Activated naive CD4-positive, alpha-beta T cell treated with anti-CD3 and anti-CD28 coated beads, Interleukin-2, amount 50 U/mL, for 72 hours (primary cell): Measurements from ENCODE around the gene ADAM12. TPM values are rescaled to one million over a fixed set of nuclear protein-coding genes. Genes with fewer than 3 reads are reported as not detected.

ENCODE experiments used
- ATAC-seq, 2 donors: fragments of 150-1000 bp; cut with Tn5 transposase; 2 replicates each; pipeline ENCODE4 v1.10.0; 2021; ENCODE audit warnings: mild to moderate bottlenecking in 2 of 2, moderate library complexity in 2 of 2
- DNase-seq, 2 donors: peaks; one replicate each; pipeline ENCODE4 v3.0.0; 2021 to 2022; ENCODE audit warnings: low spot score in 2 of 2
- H3K27ac Mint-ChIP-seq, 2 donors: one replicate each; pipeline ENCODE4 v1.8.0; 2022; ENCODE audit warnings: mild to moderate bottlenecking in 2 of 2, mixed read lengths in 2 of 2
- H3K36me3 Mint-ChIP-seq, 2 donors: one replicate each; pipeline ENCODE4 v1.8.0; 2022; ENCODE audit warnings: mixed read lengths in 2 of 2
- H3K9me3 Mint-ChIP-seq, 2 donors: one replicate each; pipeline ENCODE4 v1.8.0; 2022; ENCODE audit warnings: mixed read lengths in 2 of 2
- total RNA-seq, 2 donors: library from RNA; stranded (reverse); gene quantifications; one replicate each; pipeline ENCODE4 v1.2.3, GENCODE V29; 2022

The ADAM12 gene
- total RNA-seq, 2 donors from 2014 or later = 0.32 to 1.2 TPM

GRCh38 chr10:126409821-126410220 lies 21.5 kb upstream of the ADAM12 start:
- Mint-ChIP-seq H3K27ac (no peak overlapping the region), H3K9me3 (no peaks in the 10 kb centered on the region), H3K36me3 (no peaks in the 10 kb centered on the region)
- ATAC-seq (no peak), DNase-seq (no peak)

GRCh38 chr10:126408953-126409641 lies 20.8 kb upstream of the ADAM12 start:
- H3K36me3 Mint-ChIP-seq = no peaks in the 10 kb centered on the region
- H3K9me3 Mint-ChIP-seq = no peaks in the 10 kb centered on the region
- DNase-seq (no peak), ATAC-seq (no peak)
- H3K27ac Mint-ChIP-seq = no peak overlapping the region

- Mint-ChIP-seq H3K27ac (no peak overlapping the region), H3K9me3 (no peaks in the 10 kb centered on the region), H3K36me3 (no peaks in the 10 kb centered on the region)
- ATAC-seq = no peak
- DNase-seq = no peak
Observed at GRCh38 chr10:126407831-126408230, 19.6 kb upstream of the ADAM12 start.

- H3K27ac Mint-ChIP-seq = no peak overlapping the region
- no peaks in the 10 kb centered on the region for H3K36me3 Mint-ChIP-seq
- no peaks in the 10 kb centered on the region for H3K9me3 Mint-ChIP-seq
- DNase-seq (no peak), ATAC-seq (no peak)
Observed at GRCh38 chr10:126405239-126405775, 17.0 kb upstream of the ADAM12 start.

GRCh38 chr10:126402721-126403695 lies 14.7 kb upstream of the ADAM12 start:
- Mint-ChIP-seq H3K9me3 (no peaks in the 10 kb centered on the region), H3K27ac (no peak overlapping the region), H3K36me3 (no peaks in the 10 kb centered on the region)
- no peak for ATAC-seq
- no peak for DNase-seq

GRCh38 chr10:126400641-126401040 lies 12.4 kb upstream of the ADAM12 start:
- no peak for ATAC-seq
- H3K36me3 Mint-ChIP-seq = no peaks in the 10 kb centered on the region
- no peak overlapping the region for H3K27ac Mint-ChIP-seq
- peaks cover 3% of the 10 kb centered on the region in 2 donors for H3K9me3 Mint-ChIP-seq
- no peak for DNase-seq

- Mint-ChIP-seq H3K36me3 (no peaks in the 10 kb centered on the region), H3K27ac (no peak overlapping the region), H3K9me3 (peaks cover 3 to 11% of the 10 kb centered on the region in 2 donors)
- ATAC-seq (no peak), DNase-seq (no peak)
Observed at GRCh38 chr10:126398924-126399323, 10.6 kb upstream of the ADAM12 start.

GRCh38 chr10:126398383-126398743 lies 10.1 kb upstream of the ADAM12 start:
- Mint-ChIP-seq H3K9me3 (peaks cover 3 to 11% of the 10 kb centered on the region in 2 donors), H3K36me3 (no peaks in the 10 kb centered on the region), H3K27ac (no peak overlapping the region)
- no peak for DNase-seq
- ATAC-seq = no peak

- Mint-ChIP-seq H3K9me3 (peaks cover 3 to 11% of the 10 kb centered on the region in 2 donors), H3K27ac (no peak overlapping the region), H3K36me3 (no peaks in the 10 kb centered on the region)
- no peak for DNase-seq
- ATAC-seq = no peak
Observed at GRCh38 chr10:126397640-126398382, 9.5 kb upstream of the ADAM12 start.

- ATAC-seq (no peak), DNase-seq (no peak)
- no peak overlapping the region for H3K27ac Mint-ChIP-seq
- peaks cover 3 to 11% of the 10 kb centered on the region in 2 donors for H3K9me3 Mint-ChIP-seq
- H3K36me3 Mint-ChIP-seq = no peaks in the 10 kb centered on the region
Observed at GRCh38 chr10:126397156-126397555, 8.9 kb upstream of the ADAM12 start.

GRCh38 chr10:126394948-126395347 lies 6.7 kb upstream of the ADAM12 start:
- DNase-seq (no peak), ATAC-seq (no peak)
- Mint-ChIP-seq H3K36me3 (no peaks in the 10 kb centered on the region), H3K27ac (no peak overlapping the region), H3K9me3 (peaks cover 3 to 11% of the 10 kb centered on the region in 2 donors)

GRCh38 chr10:126393076-126393475 lies 4.8 kb upstream of the ADAM12 start:
- Mint-ChIP-seq H3K36me3 (no peaks in the 10 kb centered on the region), H3K27ac (no peak overlapping the region), H3K9me3 (peaks cover 3 to 11% of the 10 kb centered on the region in 2 donors)
- no peak for ATAC-seq
- DNase-seq = no peak

- no peak for ATAC-seq
- no peak for DNase-seq
- no peak overlapping the region for H3K27ac Mint-ChIP-seq
Observed at GRCh38 chr10:126392469-126392868, 4.2 kb upstream of the ADAM12 start.

GRCh38 chr10:126392068-126392467 lies 3.8 kb upstream of the ADAM12 start:
- Mint-ChIP-seq H3K9me3 (peaks cover 6 to 13% of the 10 kb centered on the region in 2 donors), H3K27ac (no peak overlapping the region), H3K36me3 (peaks cover 4% of the 10 kb centered on the region in 2 donors)
- ATAC-seq (no peak), DNase-seq (no peak)

More at GRCh38 chr10:126392469-126392868, 4.2 kb upstream of the ADAM12 start:
- H3K9me3 Mint-ChIP-seq = peaks cover 3 to 11% of the 10 kb centered on the region in 2 donors
- peaks cover 0 to under 1% of the 10 kb centered on the region in 2 donors for H3K36me3 Mint-ChIP-seq

- Mint-ChIP-seq H3K27ac (no peak overlapping the region), H3K36me3 (peaks cover 8 to 10% of the 10 kb centered on the region in 2 donors), H3K9me3 (peaks cover 9 to 16% of the 10 kb centered on the region in 2 donors)
- ATAC-seq (no peak), DNase-seq (no peak)
Observed at GRCh38 chr10:126391192-126391885, 3.1 kb upstream of the ADAM12 start.

GRCh38 chr10:126390324-126390723 lies 2.0 kb upstream of the ADAM12 start:
- ATAC-seq (no peak), DNase-seq (no peak)
- H3K27ac Mint-ChIP-seq = no peak overlapping the region
- H3K36me3 Mint-ChIP-seq = peaks cover 8 to 10% of the 10 kb centered on the region in 2 donors
- peaks cover 6 to 11% of the 10 kb centered on the region in 2 donors for H3K9me3 Mint-ChIP-seq
